HEK293 (cell line): ENCODE data around the gene HOXC5.

Experiments
- CTCF ChIA-PET: fragments of 350-600 bp; formaldehyde crosslinking; extraction: SDS; loops from one replicate; lab custom pipeline; 2021; ENCODE audit warnings: antibody characterized with exemption; lab: Yijun Ruan, JAX
- POLR2A ChIA-PET: fragments of 300-600 bp; formaldehyde crosslinking; extraction: SDS; loops from one replicate; lab custom pipeline; 2020; ENCODE audit warnings: antibody characterized with exemption, inconsistent platforms; lab: Yijun Ruan, JAX
- H3K27ac ChIP-seq: fragments of 200-500 bp; sonication (Bioruptor generic); 2 replicates; pipeline ENCODE4 v1.5.1; 2014; ENCODE audit warnings: low read depth, low read length, control low read depth, inconsistent platforms; ENCODE audit errors: extremely low read depth
- H3K36me3 ChIP-seq, 2 experiments: fragments of 200-500 bp in 1 of 2; sonication (Bioruptor generic) in 1 of 2; 1 replicate in 1 of 2; 2 replicates in 1 of 2; pipeline ENCODE4 v1.5.1; 2014 to 2017; ENCODE audit warnings: inconsistent platforms in 2 of 2, low read length in 2 of 2; ENCODE audit not compliant: control insufficient read depth in 2 of 2, insufficient read depth in 1 of 2
- H3K4me1 ChIP-seq: fragments of 200-500 bp; sonication (Bioruptor generic); 2 replicates; pipeline ENCODE4 v1.5.1; 2014; ENCODE audit warnings: mild to moderate bottlenecking, low read length, inconsistent platforms; ENCODE audit not compliant: control insufficient read depth, insufficient read depth
- H3K4me3 ChIP-seq: 2 replicates; pipeline ENCODE4 v1.5.1; 2011; ENCODE audit warnings: low read depth, mild to moderate bottlenecking, control low read depth, low read length, moderate library complexity
- H3K9me3 ChIP-seq: fragments of 200-500 bp; sonication (Bioruptor generic); 2 replicates; pipeline ENCODE4 v1.5.1; 2014; ENCODE audit warnings: low read depth, low read length, inconsistent platforms; ENCODE audit not compliant: control insufficient read depth, insufficient read depth
- GLIS2 ChIP-seq: fragments of 450-650 bp; formaldehyde crosslinking; IDR thresholded peaks from 2 replicates; pipeline ENCODE4 v1.5.1; 2016; ENCODE audit warnings: missing biosample characterization, missing genetic modification characterization
- HOXC10 ChIP-seq: sonication (generic); formaldehyde crosslinking; IDR thresholded peaks from 2 replicates; pipeline ENCODE4 v1.8.1; 2023; ENCODE audit warnings: mild to moderate bottlenecking, missing genetic modification reagents
- HOXD13 ChIP-seq: sonication (generic); formaldehyde crosslinking; IDR thresholded peaks from 2 replicates; pipeline ENCODE4 v1.8.0; 2022; ENCODE audit warnings: missing genetic modification reagents, borderline replicate concordance
- IKZF3 ChIP-seq: fragments of 450-650 bp; IDR thresholded peaks from 2 replicates; pipeline ENCODE4 v1.5.0; 2018; ENCODE audit warnings: missing biosample characterization, mild to moderate bottlenecking, missing genetic modification characterization, moderate library complexity
- KLF9 ChIP-seq: fragments of 450-650 bp; formaldehyde crosslinking; IDR thresholded peaks from 2 replicates; pipeline ENCODE4 v1.5.1; 2016; ENCODE audit warnings: missing biosample characterization, missing genetic modification characterization, low read depth
- SETDB1 ChIP-seq: IDR thresholded peaks from one replicate; pipeline ENCODE4 v1.6.1; 2017; ENCODE audit warnings: mild to moderate bottlenecking, low read length, moderate library complexity, mixed read lengths; ENCODE audit not compliant: insufficient read length
- SP2 ChIP-seq: fragments of 450-650 bp; formaldehyde crosslinking; IDR thresholded peaks from 2 replicates; pipeline ENCODE4 v1.5.1; 2016; ENCODE audit warnings: missing biosample characterization, missing genetic modification characterization
- TRIM28 ChIP-seq: IDR thresholded peaks from 2 replicates; pipeline ENCODE4 v1.6.1; 2011; ENCODE audit warnings: low read length, control low read depth, borderline replicate concordance
- YY2 ChIP-seq: fragments of 450-650 bp; formaldehyde crosslinking; IDR thresholded peaks from 2 replicates; pipeline ENCODE4 v1.5.1; 2016; ENCODE audit warnings: missing biosample characterization, missing genetic modification characterization
- ZBTB1 ChIP-seq: fragments of 450-650 bp; formaldehyde crosslinking; IDR thresholded peaks from 2 replicates; pipeline ENCODE4 v1.5.1; 2016; ENCODE audit warnings: missing biosample characterization, missing genetic modification characterization
- ZBTB17 ChIP-seq: fragments of 450-650 bp; formaldehyde crosslinking; IDR thresholded peaks from 2 replicates; pipeline ENCODE4 v1.5.1; 2016; ENCODE audit warnings: missing biosample characterization, missing genetic modification characterization
- ZBTB48 ChIP-seq: fragments of 450-650 bp; formaldehyde crosslinking; IDR thresholded peaks from 2 replicates; pipeline ENCODE4 v1.5.1; 2016; ENCODE audit warnings: missing biosample characterization, missing genetic modification characterization
- ZBTB8A ChIP-seq: fragments of 450-650 bp; formaldehyde crosslinking; IDR thresholded peaks from 2 replicates; pipeline ENCODE4 v1.5.1; 2016; ENCODE audit warnings: missing biosample characterization, missing genetic modification characterization
- ZFHX2 ChIP-seq: fragments of 450-650 bp; formaldehyde crosslinking; conservative IDR thresholded peaks from 2 replicates; pipeline ENCODE4 v1.5.1; 2016; ENCODE audit warnings: missing biosample characterization, missing genetic modification characterization
- ZIC2 ChIP-seq: fragments of 450-650 bp; formaldehyde crosslinking; IDR thresholded peaks from 2 replicates; pipeline ENCODE4 v1.5.1; 2016; ENCODE audit warnings: missing biosample characterization, missing genetic modification characterization
- ZNF112 ChIP-seq: fragments of 450-650 bp; formaldehyde crosslinking; IDR thresholded peaks from 2 replicates; pipeline ENCODE4 v1.5.0; 2017; ENCODE audit warnings: missing biosample characterization, missing genetic modification characterization
- ZNF146 ChIP-seq: fragments of 450-650 bp; formaldehyde crosslinking; IDR thresholded peaks from 2 replicates; pipeline ENCODE4 v1.5.1; 2016; ENCODE audit warnings: missing biosample characterization, missing genetic modification characterization
- ZNF335 ChIP-seq: fragments of 450-650 bp; formaldehyde crosslinking; conservative IDR thresholded peaks from 2 replicates; pipeline ENCODE4 v1.5.1; 2016; ENCODE audit warnings: missing biosample characterization, missing genetic modification characterization
- ZNF341 ChIP-seq: fragments of 450-650 bp; formaldehyde crosslinking; IDR thresholded peaks from 2 replicates; pipeline ENCODE4; 2016; ENCODE audit warnings: low read depth, missing biosample characterization, missing genetic modification characterization
- ZNF366 ChIP-seq: fragments of 450-650 bp; formaldehyde crosslinking; conservative IDR thresholded peaks from 2 replicates; pipeline ENCODE4 v1.5.1; 2016; ENCODE audit warnings: missing biosample characterization, missing genetic modification characterization
- ZNF521 ChIP-seq: fragments of 450-650 bp; formaldehyde crosslinking; IDR thresholded peaks from 2 replicates; pipeline ENCODE4 v1.5.1; 2017; ENCODE audit warnings: missing biosample characterization, mild to moderate bottlenecking, missing genetic modification characterization
- ZNF596 ChIP-seq: fragments of 450-650 bp; IDR thresholded peaks from 2 replicates; pipeline ENCODE4 v1.5.0; 2018; ENCODE audit warnings: missing biosample characterization, mild to moderate bottlenecking, missing genetic modification characterization, moderate library complexity
- ZNF600 ChIP-seq: fragments of 450-650 bp; formaldehyde crosslinking; IDR thresholded peaks from 2 replicates; pipeline ENCODE4 v1.5.1; 2016; ENCODE audit warnings: missing biosample characterization, missing genetic modification characterization
- ZNF660 ChIP-seq: fragments of 450-650 bp; IDR thresholded peaks from 2 replicates; pipeline ENCODE4 v1.5.1; 2018; ENCODE audit warnings: missing biosample characterization, mild to moderate bottlenecking, missing genetic modification characterization
- ZNF670 ChIP-seq: fragments of 450-650 bp; formaldehyde crosslinking; IDR thresholded peaks from 2 replicates; pipeline ENCODE4 v1.5.1; 2016; ENCODE audit warnings: missing biosample characterization, missing genetic modification characterization, low read depth
- ZNF747 ChIP-seq: fragments of 450-650 bp; formaldehyde crosslinking; IDR thresholded peaks from 2 replicates; pipeline ENCODE4 v1.5.1; 2016; ENCODE audit warnings: missing biosample characterization, missing genetic modification characterization
- ZSCAN30 ChIP-seq: fragments of 450-650 bp; IDR thresholded peaks from 2 replicates; pipeline ENCODE4 v1.5.1; 2018; ENCODE audit warnings: missing biosample characterization, mild to moderate bottlenecking, missing genetic modification characterization, moderate library complexity
- ZXDB ChIP-seq: fragments of 450-650 bp; formaldehyde crosslinking; IDR thresholded peaks from 2 replicates; pipeline ENCODE4 v1.5.1; 2016; ENCODE audit warnings: missing biosample characterization, missing genetic modification characterization
- TF ChIP-seq, protein P1 (sequence below): fragments of 450-650 bp; formaldehyde crosslinking; IDR thresholded peaks from 2 replicates; pipeline ENCODE4 v1.5.1; 2016; ENCODE audit warnings: missing biosample characterization, missing genetic modification characterization
- TF ChIP-seq, protein P2 (sequence below): fragments of 450-650 bp; formaldehyde crosslinking; IDR thresholded peaks from 2 replicates; pipeline ENCODE4 v1.5.1; 2016; ENCODE audit warnings: missing biosample characterization, missing genetic modification characterization
- TF ChIP-seq, protein P3 (sequence below): fragments of 450-650 bp; formaldehyde crosslinking; IDR thresholded peaks from 2 replicates; pipeline ENCODE4 v1.5.1; 2016; ENCODE audit warnings: missing biosample characterization, missing genetic modification characterization

Gene HOXC5

DNA sequence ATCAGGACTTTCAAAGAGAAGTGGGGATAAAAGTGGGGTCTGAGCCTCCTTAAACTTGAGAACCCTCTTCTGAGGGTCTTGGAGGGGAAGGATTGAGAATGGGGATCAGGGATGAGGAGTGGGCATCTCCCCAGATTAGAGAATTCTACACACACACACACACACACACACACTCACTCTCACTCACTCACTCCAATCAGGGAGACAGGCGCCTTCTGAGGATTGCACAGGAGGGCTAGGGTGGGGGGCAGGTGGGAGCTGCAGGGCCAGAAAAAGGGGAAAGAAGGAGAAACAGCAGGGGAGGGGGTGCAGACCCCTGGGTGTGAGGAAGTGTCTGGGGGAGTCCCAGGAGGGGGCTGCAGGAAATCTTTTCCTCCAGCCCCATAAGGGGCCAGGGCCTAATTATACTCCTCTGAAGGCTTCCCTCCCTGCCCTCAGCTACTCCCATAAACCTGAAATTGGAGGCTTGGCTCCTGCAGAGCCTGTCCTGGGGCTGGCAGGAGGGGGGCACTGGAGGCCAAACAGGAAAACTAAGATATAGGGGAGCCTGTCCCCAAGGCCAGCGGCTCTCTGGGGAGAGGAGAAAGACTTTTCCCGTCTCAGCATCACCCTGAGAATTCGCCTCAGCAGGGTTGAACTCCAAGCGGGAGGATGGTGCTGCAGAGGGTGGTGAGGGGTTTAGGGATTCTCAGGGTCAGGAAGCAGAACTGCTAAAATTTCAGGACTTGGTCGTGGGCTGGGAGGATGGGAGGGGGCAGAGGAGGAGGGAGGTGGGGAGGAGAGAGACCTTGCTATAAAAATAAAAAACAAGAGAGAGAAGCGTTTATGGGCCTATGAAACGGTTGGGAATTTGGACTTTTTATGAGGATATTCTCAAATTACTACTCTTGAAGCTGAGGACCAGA, 31.3 kb upstream of the HOXC5 start (continued):
- TF ChIP-seq ZBTB8A (tag by site-specific recombination) (peak; percentile 42), ZBTB17 (tag by site-specific recombination) (peak; percentile 39; the same call in 1 of the 2 replicates), GLIS2 (peak; percentile 44; the same call in 1 of the 2 replicates), ZNF146 (tag by site-specific recombination) (no peak), SETDB1 (no peak), ZFHX2 (tag by site-specific recombination) (peak; percentile 46), SP2 (no peak), ZNF341 (tag by site-specific recombination) (peak; percentile 57), ZBTB48 (peak; percentile 78; the same call in 1 of the 2 replicates)
- TF ChIP-seq, protein P1, sequence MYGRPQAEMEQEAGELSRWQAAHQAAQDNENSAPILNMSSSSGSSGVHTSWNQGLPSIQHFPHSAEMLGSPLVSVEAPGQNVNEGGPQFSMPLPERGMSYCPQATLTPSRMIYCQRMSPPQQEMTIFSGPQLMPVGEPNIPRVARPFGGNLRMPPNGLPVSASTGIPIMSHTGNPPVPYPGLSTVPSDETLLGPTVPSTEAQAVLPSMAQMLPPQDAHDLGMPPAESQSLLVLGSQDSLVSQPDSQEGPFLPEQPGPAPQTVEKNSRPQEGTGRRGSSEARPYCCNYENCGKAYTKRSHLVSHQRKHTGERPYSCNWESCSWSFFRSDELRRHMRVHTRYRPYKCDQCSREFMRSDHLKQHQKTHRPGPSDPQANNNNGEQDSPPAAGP (tag by site-specific recombination): 0 out of 2 replicates have a peak, but pooled peaks have one; percentile 30
- TF ChIP-seq, protein P2, sequence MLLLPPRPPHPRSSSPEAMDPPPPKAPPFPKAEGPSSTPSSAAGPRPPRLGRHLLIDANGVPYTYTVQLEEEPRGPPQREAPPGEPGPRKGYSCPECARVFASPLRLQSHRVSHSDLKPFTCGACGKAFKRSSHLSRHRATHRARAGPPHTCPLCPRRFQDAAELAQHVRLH (tag by site-specific recombination): peak; percentile 15; the same call in 1 of the 2 replicates

DNA sequence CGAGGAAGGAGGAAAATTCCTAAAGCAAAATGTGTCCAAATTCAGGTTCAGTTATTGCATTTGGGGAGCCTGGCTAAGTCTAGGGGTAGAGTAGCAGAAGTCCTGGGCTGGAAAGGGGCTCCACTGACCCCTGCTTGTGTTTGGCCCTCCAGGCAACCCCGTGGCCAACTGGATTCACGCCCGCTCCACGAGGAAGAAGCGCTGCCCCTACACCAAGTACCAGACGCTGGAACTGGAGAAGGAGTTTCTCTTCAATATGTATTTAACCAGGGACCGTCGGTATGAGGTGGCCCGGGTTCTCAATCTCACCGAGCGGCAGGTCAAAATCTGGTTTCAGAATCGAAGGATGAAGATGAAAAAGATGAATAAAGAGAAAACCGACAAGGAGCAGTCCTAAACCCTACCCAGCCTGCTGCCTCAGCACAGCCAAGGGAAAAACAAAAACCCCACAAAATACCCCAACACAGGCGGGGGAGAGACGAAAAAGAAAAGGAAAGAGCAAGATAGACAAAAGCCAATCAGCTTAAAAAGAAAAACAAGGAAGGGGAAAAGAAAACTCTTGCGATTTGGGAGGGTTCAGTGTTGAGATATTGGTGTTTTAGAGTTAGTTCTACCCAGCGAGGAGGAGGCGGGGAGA, 30.5 kb upstream of the HOXC5 start:
- ChIA-PET POLR2A (interaction anchor here (3.5 kb wide), 1 partner anchor 17 kb away, joined by 16 read pairs; the partner anchor contains the start of gene HOXC10), CTCF (interaction anchor here (0.8 to 6.7 kb wide), 6 partner anchors 14 to 377 kb away, joined by 3 to 49 read pairs (median 4); no protein-coding TSS in a partner anchor)

DNA sequence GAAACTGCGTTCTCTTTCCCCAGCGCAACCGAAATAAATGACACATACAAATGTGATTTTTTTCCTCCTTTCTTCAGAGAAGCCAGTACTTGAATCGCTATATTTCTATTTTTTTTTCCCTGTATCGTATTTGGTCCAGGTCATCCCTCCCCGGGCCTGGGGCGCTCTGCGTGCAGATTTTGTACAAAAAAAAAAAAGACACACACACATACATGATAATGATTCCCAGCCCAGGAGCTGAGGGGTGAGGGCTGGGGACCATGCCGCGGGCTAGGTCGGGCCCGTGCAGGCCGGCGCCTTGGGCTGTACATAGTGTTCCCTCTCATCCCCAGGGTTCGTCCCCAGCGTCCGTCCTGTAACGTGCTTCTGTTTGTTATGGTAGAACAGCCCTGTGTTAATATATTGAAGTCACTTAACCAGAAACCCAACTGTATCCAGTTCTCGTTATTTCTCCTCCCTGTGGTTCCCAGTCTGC, 29.9 kb upstream of the HOXC5 start:
- Histone ChIP-seq H3K4me1 (peaks cover 38% of the 10 kb centered on the region), H3K36me3 (peaks cover 8 to 15% of the 10 kb centered on the region in 2 experiments; a peak in 2 of 3 replicates), H3K4me3 (no peak overlapping the region), H3K9me3 (no peaks in the 10 kb centered on the region), H3K27ac (peak overlapping the region; percentile 99; the same call in 1 of the 2 replicates)
- TF ChIP-seq HOXD13 (CRISPR knock-in tag): no peak
- TF ChIP-seq, protein P3, sequence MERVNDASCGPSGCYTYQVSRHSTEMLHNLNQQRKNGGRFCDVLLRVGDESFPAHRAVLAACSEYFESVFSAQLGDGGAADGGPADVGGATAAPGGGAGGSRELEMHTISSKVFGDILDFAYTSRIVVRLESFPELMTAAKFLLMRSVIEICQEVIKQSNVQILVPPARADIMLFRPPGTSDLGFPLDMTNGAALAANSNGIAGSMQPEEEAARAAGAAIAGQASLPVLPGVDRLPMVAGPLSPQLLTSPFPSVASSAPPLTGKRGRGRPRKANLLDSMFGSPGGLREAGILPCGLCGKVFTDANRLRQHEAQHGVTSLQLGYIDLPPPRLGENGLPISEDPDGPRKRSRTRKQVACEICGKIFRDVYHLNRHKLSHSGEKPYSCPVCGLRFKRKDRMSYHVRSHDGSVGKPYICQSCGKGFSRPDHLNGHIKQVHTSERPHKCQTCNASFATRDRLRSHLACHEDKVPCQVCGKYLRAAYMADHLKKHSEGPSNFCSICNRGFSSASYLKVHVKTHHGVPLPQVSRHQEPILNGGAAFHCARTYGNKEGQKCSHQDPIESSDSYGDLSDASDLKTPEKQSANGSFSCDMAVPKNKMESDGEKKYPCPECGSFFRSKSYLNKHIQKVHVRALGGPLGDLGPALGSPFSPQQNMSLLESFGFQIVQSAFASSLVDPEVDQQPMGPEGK (tag by site-specific recombination): 0 out of 2 replicates have a peak, but pooled peaks have one; percentile 18
- TF ChIP-seq ZNF112 (tag by site-specific recombination): no peak
- TF ChIP-seq ZNF660 (tag by site-specific recombination): no peak
- TF ChIP-seq ZNF366: 0 out of 2 replicates have a peak, but pooled peaks have one; percentile 16
- TF ChIP-seq ZNF600 (tag by site-specific recombination): peak; percentile 64; the same call in 1 of the 2 replicates
- TF ChIP-seq ZNF670 (tag by site-specific recombination): no peak
- TF ChIP-seq ZBTB1 (tag by site-specific recombination): no peak
- TF ChIP-seq YY2 (tag by site-specific recombination): no peak
- no peak; the same call in 1 of the 2 replicates for TF ChIP-seq ZNF341 (tag by site-specific recombination)
- TF ChIP-seq, all 188 proteins: peak for 3
- CTCF ChIA-PET: interaction anchor here (1.0 to 7.9 kb wide), 7 partner anchors 16 to 212 kb away, joined by 3 to 111 read pairs (median 36); partner anchors contain the start of gene HOXC10
- POLR2A ChIA-PET: interaction anchor here (0.8 kb wide), 1 partner anchor 14 kb away, joined by 3 read pairs; no protein-coding TSS in a partner anchor

More for the DNA sequence above, 30.5 kb upstream of the HOXC5 start:
- H3K36me3 ChIP-seq: peaks cover 8 to 15% of the 10 kb centered on the region in 2 experiments; a peak in 2 of 3 replicates
- TF ChIP-seq ZNF747 (no peak), ZSCAN30 (tag by site-specific recombination) (0 out of 2 replicates have a peak, but pooled peaks have one; percentile 3), ZBTB17 (tag by site-specific recombination) (0 out of 2 replicates have a peak, but pooled peaks have one; percentile 11), HOXC10 (CRISPR knock-in tag) (no peak), ZNF335 (tag by site-specific recombination) (peak; percentile 72), IKZF3 (tag by site-specific recombination) (0 out of 2 replicates have a peak, but pooled peaks have one; percentile 7), TRIM28 (no peak), ZIC2 (no peak), ZNF366 (peak; percentile 73), KLF9 (tag by site-specific recombination) (no peak), ZNF521 (tag by site-specific recombination) (no peak), ZXDB (tag by site-specific recombination) (peak; percentile 94), ZNF596 (0 out of 2 replicates have a peak, but pooled peaks have one; percentile 1)
- TF ChIP-seq, all 188 proteins: peak for 7
- H3K9me3 ChIP-seq: no peaks in the 10 kb centered on the region
- H3K27ac ChIP-seq: peak overlapping the region; percentile 99
- no peak overlapping the region for H3K4me3 ChIP-seq
- H3K4me1 ChIP-seq: peaks cover 39% of the 10 kb centered on the region
